NCI-H2107 treated with DMSO at 0.1 percent for 48 hours (cell line): ENCODE data around the gene DDT.
"Not testable (repeated sequence)": the region's sequence is repeated elsewhere in the genome, so short reads cannot be mapped to it uniquely, and the experiment has no call there.

Source experiments
- DNase-seq: peaks from one replicate; lab custom pipeline; 2025; ENCODE audit not compliant: unreplicated experiment; lab: John Stamatoyannopoulos, UW

Gene DDT

GRCh38 chr22:23974345-23974744 lies at the start of gene DDT:
DDT (minus strand) TSS chr22:23974441; CDS start chr22:23974414, 27 bp downstream.
- DNase-seq, result not testable (repeated sequence)

DNA sequence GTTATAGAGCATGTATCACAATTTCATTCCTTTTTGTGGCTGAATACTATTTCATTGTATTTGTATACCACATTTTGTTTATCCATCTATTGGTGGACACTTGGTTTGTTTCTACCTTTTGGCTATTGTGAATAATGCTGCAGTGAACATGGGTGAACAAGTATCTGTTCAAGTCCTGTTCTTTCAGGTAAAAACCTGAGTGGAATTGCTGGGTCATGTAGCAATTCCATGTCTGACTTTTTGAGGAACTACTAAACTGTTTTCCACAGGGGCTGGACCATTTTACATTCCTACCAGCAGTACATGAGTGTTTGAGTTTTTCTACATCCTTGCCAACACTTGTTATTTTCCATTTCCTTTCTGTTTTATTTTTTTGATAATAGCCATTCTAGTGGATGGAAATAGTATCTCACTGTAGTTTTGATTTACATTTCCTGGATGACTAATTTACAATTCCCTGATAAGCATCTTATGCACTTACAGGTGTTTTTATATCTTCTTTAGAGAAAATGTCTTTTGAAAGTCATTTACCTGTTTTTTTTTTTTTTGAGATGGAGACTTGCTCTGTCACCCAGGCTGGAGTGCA lies 49.1 kb upstream of the DDT start:
- DNase-seq, result no peak

- no peak for DNase-seq
These were observed 47.1 kb upstream of the DDT start for GRCh38 chr22:24021304-24021703.

DNA sequence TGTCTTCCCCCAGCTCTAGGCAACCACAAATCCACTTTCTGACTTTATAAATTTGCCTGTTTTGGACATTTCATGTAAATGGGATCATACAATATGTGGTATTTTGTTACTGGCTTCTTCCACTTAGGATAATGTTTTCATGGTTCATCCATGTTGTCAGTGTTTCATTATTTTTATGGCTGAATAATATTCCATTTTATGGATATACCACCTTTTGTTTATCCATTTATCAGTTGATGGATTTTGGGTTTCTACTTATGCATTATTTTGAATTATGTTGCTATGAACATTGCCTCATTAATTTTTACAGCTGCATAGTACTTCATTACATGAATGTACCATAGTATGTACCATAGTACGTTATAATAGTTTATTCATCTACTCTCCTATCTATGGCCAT lies 41.9 kb upstream of the DDT start:
- DNase-seq, result no peak

DNA sequence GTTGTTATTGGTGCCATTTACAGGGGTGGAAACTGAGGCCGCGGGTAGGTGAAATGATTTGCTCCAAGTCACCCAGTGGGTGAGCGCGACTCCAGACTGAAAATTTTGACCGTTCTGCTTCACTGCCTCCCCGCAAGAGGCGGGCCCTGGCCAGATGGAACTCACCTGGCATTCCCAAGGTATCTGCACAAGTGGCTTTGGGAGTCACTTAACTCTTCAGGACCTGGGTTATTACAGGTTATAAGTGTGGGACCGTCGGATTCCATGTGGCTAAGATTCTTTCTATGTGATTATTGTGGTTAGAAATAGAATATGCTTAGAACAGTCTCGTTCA lies 37.5 kb upstream of the DDT start:
- no peak for DNase-seq

- DNase-seq, result no peak
These were observed 35.8 kb upstream of the DDT start for GRCh38 chr22:24010018-24010391.

DNA sequence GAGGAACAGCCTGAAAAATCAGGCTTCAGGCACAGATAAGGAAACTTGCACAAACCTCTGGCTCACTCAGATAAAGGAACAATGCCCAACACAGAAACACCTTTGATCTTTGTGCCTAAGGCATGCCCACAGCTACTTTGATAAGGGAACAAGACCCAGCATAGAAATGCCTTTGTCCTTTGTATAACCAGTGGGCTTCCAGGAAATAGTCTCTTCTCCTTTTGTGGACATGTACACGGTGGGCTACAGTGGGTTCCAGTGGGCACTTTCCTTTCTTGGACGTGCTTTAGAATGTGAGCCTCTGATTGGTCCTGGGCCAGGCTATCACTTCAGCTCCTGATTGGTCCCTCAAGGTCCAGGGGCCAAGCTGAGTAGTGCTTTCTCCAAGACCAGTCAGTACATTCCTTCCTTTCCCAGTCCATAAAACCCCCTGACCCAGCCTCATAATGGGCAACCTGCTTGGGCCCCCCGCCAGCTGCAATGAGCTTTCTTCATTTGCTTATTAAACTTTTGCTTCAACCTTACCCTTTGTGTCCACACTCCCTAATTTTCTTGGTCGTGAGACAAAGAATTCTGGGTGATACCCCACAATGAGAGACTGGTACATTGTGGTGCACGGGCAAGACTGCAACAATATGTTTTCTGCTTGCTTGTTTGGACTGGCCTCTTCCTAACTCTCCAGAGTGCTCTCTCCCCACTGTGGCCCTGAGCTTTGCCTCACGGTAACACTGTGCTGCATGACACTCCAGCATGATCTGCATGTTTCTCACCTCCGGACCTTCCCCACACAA lies 35.2 kb upstream of the DDT start:
- no peak for DNase-seq

- DNase-seq, result no peak
These were observed 34.4 kb upstream of the DDT start for GRCh38 chr22:24008381-24009226.

GRCh38 chr22:24008022-24008283 lies 33.7 kb upstream of the DDT start:
- no peak for DNase-seq

DNA sequence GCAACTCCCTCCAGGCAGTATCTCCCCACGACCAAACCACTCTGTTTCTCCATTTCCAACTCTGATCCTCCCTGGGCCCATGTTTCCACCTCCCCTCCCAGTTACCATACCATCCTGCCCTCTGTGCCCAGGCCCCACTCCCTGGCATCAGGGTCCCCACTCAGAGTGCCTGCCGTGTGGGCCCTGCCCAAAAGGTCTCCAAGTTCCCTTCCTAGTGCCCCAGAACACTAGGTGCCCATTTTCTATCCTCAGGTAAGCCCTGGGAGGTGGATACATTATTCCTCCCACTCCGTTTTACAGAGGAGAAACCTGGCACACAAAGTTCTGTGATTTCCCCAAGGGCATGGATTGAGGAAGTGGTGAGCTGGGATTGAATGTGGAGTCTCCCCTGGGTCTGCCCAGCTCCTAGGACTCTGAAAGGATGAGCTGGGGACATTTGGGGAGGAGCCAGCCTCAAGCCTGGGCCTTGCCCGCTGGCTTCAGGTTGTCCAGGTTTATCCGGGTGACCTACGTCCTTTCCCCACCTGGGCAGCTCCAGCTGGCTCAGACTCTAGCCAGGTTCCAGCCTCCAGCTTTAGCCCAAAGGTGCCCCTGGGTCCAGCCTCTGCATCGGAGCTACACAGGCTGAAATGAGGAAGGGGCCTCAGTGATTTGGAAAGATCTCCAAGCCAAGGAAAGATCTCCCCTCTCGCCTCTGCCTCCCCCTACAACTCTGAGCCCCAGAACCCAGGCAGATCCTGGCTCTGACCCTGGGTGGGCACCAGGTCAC lies 33.2 kb upstream of the DDT start:
- DNase-seq, result no peak

DNA sequence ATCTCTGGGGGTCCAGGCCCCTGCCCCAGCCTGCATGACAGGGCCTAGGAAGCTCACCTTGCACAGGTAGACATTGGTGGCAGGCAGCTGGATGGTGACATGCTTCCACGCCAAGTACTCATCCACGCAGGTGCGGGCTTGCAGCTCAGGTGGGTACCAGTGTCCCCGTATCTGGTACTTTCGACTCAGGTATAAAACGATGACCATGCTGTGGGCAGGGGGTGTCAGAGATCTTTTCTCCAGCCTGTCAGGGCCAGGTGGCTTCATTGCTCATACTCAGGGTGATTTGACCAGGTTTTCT lies 32.6 kb upstream of the DDT start:
- DNase-seq, result no peak

GRCh38 chr22:24006207-24006913 lies 32.1 kb upstream of the DDT start:
- DNase-seq, result no peak

GRCh38 chr22:24005201-24005600 lies 31.0 kb upstream of the DDT start, which contains the start of gene GSTT4:
GSTT4 (minus strand) TSS chr22:24005453; CDS start chr22:24005356, 97 bp downstream.
- DNase-seq, result no peak

- DNase-seq, result no peak
These were observed 29.6 kb upstream of the DDT start for GRCh38 chr22:24003887-24004286.

DNA sequence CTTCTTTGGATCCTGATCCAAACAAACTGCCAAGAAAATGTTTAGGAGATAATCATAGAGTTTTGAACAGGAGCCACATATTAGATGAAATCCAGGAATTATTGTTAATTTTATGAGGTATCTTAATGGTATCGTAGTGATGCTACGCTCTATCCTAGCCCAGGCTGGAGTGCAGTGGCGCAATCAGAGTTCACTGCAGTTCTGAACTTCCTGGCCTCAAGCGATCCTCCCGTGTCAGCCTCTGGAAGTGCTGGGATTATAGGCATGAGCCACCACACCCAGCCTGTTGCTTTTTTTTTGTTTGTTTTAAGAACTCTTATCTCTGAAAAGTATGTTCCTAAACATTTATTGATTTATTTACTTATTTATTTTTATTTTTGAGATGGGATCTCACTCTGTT lies 28.6 kb upstream of the DDT start:
- DNase-seq, result no peak

- DNase-seq, result no peak
These were observed 28.0 kb upstream of the DDT start for GRCh38 chr22:24002272-24002671.

DNA sequence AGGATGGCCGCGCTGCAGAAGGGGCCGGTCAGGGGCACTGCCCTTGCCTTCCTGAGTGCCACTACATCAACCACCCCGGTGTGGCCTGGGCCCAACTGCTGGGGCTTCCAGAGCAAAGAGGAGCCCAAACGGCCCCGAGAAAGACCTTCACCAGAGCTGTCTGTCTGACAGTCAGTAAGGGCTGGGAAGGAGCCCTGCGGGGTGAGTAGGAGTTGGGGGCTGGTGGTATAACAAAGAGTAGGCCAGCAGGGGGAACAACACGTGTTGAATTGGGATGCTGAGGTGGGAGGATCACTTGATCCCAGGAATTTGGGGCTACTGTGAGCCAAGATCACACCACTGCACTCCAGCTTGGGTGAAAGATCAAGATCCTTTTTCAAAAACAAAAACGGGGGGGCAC lies 27.1 kb upstream of the DDT start:
- no peak for DNase-seq

DNA sequence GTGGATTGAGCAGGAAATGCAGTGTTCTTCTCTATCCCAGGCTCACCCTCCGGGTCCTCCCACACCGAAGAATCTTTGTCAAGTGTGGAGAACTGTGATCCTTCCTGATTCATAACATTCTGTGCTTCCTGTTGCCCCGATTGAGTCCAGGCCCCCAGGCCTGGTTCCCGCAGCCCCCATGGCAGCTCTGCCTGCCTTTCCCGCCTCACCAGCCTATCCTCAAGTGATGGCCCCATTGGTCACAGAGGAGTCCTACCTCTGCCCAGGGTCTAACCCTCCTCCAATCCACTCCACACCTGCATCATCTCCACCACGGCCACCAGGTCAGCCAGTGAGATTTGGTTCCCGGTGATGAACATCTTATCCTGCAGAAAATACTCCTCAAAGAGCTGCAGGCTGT lies 25.5 kb upstream of the DDT start:
- DNase-seq, result not testable (repeated sequence)

DNA sequence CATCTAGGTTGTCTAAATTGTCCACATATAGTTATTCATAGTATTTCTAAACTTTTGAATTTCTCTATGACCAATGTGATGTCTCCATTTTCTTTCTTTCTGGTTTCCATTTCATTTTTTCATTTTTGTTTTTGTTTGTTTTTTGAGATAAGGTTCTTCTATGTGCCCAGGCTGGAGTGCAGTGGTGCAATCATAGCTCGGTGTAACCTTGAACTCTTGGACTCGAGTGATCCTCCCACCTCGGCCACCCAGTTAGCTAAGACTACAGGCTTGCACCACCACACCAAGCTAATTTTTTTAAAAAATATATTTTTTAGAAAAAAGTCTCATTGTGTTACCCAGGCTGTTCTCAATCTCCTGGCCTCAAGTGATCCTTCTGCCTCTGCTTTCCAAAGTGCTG lies 22.9 kb upstream of the DDT start:
- DNase-seq, result no peak

DNA sequence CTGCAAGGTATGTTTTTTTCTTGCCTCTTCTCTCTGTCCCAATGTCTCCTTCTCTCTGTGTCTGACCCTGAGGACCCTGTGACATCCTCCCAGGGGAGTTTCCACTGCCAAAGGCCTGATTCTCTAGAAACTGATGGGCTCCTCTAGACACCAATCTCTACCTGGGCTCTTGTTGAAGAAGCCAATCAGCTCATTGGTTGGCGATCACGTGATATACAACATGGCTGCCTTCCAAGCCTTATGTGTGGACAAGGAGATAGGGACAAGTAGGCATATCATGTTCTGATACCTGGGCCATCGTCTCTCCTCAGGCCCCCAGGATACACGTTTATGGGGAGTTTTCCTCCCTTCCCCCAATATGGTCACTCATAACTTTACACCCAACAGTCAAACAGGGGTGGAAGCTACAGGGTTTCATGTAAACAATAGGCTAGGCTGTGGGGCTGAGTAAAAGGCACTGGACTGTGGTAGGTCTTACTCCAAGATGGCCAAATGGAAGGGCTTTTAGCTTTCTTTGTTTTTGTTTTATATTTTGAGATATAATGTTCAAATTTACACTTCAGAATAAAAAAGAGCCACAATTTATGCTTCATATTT lies 19.4 kb upstream of the DDT start:
- not testable (repeated sequence) for DNase-seq

GRCh38 chr22:23993080-23993479 lies 18.8 kb upstream of the DDT start:
- DNase-seq, result not testable (repeated sequence)
